GM18909 (cell line): ENCODE measurements around the gene UBE3C.

Experiments used
- ATAC-seq: cut with Tn5 transposase; IDR thresholded peaks from one replicate; pipeline ENCODE4 v1.9.1; 2021; ENCODE audit warnings: mild to moderate bottlenecking; ENCODE audit not compliant: unreplicated experiment, poor library complexity

The UBE3C gene

DNA sequence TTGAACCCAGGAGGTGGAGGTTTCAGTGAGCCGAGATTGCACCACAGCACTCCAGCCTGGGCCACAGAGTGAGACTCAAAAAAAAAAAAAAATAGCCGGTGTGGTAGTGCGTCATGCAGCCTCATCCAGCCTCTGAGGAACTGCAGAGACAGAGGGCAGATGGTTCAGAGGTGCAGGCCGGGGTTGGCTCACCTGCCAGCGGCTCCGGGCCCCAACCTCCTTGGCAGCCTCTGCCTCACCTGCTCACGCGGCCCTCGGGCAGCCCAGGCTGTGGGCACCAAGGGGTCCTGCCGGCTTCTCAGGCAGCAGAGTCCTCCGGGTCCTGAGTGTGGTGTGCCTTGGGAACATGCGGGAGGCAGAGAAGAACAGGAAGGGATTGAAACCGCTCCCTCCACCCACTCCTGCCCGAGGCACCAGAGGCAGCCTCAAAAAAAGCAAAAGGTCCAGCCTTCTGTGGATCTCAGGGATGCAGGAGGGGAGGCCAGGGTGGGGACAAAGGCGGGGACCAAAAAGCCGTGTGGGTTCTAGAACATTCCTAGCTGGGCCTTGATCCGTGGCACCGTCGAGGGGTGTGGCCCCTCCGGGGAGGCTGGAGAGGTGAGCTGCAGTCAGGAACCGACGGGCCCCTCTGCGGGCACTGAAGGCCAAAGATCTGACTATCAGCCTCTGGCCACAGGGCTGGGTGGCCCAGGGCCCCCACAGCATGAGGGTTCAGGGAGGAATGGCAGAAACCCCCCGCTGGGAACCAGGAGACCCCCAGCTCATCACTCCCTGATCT lies 142.7 kb downstream of the UBE3C start:
- no peak for ATAC-seq

DNA sequence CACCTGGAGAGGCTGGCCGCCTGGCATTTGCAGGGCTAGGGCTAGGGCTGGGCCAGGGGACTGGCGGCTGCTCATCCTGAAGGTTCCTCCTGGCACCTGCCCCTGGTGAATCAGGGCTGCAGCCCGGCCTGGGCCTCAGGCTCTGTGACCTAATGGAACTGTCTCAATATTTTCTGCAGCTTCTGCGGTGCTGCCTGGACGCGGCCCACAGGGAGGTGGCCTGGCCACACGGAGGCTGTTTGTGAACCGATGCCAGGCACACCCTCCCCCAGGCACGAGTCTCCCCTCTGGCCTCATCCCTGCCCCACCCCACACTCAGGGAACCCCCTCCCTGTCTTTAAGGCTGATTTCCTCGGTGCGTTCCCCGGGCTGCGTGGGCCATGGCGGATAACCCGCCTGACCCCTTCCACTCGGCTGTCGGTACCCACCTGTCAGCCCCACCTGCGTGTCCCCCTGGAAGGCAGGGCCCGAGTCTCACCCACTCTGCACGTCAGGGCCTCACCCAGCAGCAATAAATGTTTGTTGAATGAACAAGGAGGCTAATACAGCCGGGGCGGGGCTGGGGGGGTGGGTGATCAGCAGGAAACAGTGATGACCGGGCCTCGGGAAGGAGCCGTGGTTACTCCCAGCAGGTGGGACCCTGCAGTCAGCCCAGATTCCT lies 143.5 kb downstream of the UBE3C start:
- no peak for ATAC-seq

DNA sequence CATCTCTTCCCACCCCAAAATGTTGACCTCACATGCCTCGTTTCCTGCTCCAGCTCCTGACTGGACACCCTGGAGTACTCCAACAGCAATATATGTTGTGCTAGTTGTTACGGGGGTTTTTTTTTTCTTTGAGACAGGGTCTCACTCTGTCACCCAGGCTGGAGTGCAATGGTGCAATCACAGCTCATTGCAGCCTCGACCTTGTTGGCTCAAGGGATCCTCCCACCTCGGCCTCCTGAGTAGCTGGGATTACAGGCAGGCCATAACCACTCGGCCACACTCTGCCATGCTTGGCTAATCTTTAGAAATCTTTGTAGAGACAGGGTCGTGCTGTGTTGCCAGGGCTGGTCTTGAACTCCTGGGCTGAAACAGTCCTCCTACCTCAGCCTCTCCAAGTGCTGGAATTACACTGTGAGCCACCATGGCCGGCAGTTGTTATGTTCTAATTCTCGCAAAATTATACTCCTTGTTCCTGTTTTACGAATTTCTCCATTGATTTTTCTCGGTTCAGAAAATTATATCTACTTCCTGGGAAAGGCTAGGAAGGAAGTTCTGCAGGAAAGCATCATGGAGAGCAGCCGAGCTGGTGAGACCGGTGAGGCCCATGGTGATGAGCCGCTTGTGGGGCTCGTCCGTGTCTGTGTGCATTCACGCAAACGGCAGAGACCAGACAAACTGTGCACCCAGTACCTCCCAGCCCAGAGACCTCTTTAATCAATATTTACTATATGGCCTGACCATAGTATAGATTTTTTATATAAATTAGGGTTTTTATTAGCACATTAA lies 145.7 kb downstream of the UBE3C start:
- no peak for ATAC-seq

DNA sequence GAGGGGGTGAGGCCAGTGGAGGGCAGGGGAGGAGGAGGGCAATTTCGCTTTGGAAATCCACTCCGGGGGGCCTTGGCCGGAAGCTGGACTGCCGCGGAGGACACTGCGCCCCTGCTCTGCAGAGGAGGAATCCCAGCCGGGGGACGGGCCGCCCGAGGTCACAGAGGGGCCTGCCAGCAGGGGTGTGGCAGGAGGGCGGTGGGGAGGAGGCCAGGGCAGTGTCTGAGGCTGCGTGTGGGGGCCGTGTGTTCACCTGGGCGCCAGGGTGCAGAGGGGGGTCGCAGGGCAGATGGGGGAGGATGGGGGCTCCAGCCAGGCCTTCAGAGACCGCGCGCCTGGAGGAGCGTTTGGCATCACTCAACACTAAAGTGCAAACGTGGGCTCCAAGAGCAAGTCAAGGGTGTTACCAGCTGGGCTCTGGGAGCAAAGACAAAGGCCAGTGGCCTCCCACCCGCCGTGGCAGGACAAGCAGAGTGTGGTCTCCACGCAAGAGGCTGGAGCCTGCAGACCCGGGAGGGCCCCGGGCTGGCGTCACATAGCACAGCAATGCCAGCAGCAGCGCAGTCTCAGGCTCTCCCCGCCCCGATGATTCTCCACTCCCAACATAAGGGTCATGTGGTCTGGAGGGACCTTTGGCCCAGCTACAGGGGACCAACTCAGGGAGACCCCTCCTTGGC lies 152.8 kb downstream of the UBE3C start:
- ATAC-seq, result no peak

GRCh38 chr7:157292258-157292657 lies 153.5 kb downstream of the UBE3C start:
- no peak for ATAC-seq

- no peak for ATAC-seq
Observed at GRCh38 chr7:157292770-157293412, 154.2 kb downstream of the UBE3C start.

DNA sequence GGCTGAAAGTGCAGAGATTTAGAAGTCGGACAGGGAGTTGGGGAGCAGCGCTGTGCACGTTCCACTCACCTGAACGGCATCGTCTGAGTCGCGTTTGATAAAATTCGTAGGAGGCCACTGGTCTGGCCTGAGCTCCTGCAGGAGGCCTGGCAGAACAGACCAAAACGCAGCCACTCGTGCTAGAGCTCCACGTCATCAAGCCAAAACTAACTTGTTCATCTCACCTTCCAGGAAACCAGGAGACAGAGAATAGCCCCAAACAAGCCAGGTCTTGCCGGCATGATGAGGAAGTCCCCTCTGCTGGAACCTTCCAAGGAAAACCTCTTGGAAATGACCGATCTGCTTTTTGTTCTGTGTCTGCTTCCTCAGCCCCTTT lies 154.7 kb downstream of the UBE3C start:
- ATAC-seq, result no peak

DNA sequence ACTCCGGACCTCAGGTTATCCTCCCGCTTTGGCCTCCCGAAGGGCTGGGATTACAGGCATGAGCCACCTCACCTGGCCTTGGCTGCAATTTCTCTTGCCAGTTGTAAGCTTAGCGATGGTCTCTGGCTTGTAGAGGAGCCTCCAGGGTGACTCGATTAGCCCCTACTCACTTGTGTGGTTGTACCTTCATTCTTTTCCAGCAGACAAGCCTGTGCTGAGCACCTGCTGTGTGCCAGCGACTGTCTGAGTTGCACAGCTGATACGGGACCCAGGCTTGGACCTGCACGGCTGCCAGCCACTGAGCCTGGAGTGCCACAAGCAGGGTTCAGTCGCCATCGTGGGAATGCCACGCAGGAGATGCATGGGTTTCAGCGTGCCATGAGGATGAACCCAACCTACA lies 156.0 kb downstream of the UBE3C start:
- no peak for ATAC-seq

DNA sequence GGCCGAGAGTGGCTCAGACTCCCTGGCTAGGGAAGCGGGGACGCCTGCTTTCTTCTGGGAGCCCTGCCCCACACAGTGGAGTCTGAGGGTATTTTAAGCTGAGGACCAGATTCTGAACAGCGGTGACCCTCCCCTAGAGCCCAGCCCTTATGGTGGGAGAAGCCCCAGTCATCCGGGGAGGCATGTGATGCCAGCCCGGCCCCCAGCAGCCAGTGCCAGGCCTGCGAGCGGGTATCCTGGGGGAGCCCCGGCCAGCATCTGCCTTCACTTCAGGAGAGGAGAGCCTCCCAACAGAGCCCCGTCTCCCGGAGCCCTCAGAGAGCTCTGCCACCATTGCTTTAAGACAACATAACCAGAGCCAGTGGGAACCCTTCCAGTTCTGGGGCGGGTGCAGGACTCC lies 156.6 kb downstream of the UBE3C start:
- ATAC-seq, result no peak

GRCh38 chr7:157297185-157297584 lies 158.5 kb downstream of the UBE3C start:
- no peak for ATAC-seq

- ATAC-seq, result no peak
Observed at GRCh38 chr7:157299317-157299612, 160.5 kb downstream of the UBE3C start.

DNA sequence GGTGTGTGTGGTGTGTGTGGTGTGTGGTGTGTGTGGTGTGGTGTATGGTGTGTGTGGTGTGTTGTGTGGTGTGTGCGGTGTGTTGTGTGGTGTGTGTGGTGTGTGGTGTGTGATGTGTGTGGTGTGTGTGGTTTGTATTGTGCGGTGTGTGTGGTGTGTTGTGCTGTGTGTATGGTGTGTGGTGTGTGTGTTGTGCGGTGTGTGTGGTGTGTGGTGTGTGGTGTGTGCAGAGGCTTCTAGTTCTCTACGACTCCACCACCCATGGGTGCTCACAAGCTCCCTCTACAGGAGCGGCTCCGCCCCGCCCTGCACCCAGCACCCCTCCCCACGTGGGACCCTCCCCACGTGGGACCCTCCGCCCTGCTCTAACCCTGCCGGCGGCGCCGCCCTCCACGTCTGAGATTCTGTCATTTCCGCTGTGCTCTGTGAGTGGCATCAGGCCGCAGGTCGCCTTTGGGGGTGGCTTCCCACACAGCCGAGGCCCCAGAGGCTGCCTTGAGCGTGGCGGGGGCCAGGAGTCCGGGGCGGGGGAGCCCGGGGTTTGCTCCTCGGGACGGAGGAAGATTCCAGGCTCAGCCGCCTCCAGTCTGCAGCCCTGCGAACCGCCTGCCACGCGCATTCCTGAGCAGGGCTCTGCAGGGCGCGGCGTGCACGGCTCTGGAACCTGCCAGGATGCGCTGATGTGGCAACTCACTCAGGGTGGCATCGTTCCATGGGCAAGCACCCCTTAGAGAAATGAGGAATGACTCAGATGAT lies 161.1 kb downstream of the UBE3C start:
- ATAC-seq, result no peak

DNA sequence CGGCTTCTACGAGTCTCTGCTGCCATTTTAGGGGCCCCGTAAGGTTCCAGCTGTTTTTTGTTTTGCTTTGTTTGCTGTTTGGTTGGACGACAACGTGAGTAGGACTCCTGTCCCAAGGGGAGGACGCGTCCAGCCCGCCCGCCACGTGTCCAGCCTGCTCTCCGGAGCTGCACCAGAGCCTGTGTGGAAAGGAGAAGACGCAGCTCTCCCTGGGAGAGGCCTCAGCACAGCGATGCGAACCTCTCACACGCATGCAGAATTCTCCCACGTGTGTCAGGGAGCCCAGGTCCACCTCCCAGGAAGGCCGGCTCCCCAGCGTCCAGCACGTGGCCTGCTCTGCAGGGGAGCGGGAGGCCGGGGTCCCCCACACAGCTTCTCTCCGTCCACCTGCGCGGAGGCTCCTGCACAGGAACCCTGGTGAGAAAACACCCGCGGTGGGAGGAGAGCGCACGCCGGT lies 161.7 kb downstream of the UBE3C start:
- no peak for ATAC-seq

DNA sequence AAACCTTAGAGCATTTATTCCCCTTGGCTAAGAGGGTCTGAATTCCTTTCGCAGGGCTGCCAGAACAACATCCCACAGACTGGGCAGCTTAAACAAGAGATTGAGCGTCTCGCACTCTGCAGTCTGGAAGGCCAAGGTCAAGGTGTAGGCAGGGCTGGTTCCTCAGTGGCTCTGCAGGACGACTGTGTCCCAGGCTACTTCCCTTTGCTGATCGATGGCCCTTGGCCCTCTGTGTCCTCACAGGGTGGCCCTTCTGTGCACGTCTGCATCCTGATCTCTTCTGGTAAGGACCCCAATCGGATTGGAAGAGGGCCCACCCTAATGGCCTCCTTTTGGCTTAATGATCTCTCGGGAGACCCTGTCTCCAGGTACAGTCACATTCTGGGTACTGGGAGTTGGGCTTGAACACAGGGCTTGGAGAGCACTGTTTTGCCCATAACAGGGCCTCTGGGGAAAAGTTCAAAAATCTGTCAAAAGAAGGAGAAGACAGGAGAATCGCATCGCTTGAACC lies 162.9 kb downstream of the UBE3C start:
- no peak for ATAC-seq

DNA sequence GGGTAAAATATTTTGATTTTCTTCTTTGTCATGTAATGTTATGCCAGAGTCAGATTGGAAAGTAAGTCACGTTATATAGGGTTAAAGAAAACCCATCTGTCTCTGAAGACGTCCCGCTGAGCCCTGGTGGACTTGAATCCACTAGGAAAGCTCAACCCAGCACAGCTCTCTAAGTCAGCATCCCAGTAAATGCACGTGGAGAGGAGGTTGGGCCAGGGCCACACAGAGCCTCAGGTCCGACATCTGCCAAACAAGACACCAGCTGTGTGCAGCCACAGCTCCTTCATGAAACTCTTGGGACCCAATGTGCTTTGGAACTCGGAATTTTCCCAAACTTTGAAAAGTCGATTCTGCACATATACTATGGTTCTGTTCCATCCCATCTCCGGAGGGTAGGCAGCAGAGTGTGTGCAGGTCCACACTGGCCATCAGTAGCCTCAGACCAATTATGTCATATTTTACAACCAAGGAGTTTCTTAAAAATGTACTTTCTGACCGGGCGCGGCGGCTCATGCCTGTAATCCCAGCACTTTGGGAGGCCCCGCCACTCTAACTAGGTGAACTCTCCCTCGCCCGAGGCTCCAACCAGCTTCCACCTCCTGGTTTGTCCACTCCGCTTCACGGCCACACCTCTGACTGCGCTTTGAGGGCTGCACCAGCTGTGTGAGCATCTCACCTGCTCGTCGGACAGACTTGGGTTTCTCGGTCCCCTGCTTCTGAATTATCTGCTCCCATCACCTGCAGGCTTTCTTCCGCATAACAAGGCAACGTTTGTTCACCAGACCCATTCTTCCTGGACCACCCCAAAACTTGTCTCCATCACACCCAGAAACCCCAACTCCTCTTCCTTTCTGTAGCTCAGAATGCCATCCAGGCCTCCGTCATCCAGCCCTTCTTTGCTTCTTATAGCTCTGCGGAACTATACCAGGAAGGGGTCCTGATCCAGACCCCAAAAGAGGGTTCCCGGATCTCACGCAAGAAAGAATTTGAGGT lies 168.4 kb downstream of the UBE3C start:
- no peak for ATAC-seq

- ATAC-seq, result no peak
Observed at GRCh38 chr7:157309988-157310668, 171.4 kb downstream of the UBE3C start.

- ATAC-seq, result no peak
Observed at GRCh38 chr7:157310676-157311185, 172.0 kb downstream of the UBE3C start.

- ATAC-seq, result no peak
Observed at GRCh38 chr7:157312941-157313340, 174.2 kb downstream of the UBE3C start.
